AG10803 (cell line): ENCODE data around the gene HYOU1.
"Not testable (repeated sequence)": the region's sequence is repeated elsewhere in the genome, so short reads cannot be mapped to it uniquely, and the experiment has no call there.

Experiments used
- DNase-seq: peaks from one replicate; pipeline ENCODE4 v3.0.0; 2010; ENCODE audit warnings: low read depth
- H3K4me3 ChIP-seq: 2 replicates; pipeline ENCODE4 v1.5.1; 2011; ENCODE audit warnings: mild to moderate bottlenecking, low read length, control low read depth
- TF ChIP-seq, protein P1 (sequence below): conservative IDR thresholded peaks from 2 replicates; pipeline ENCODE4 v1.5.1; 2011; ENCODE audit warnings: mild to moderate bottlenecking, low read length, control low read depth, inconsistent platforms

HYOU1 gene

DNA sequence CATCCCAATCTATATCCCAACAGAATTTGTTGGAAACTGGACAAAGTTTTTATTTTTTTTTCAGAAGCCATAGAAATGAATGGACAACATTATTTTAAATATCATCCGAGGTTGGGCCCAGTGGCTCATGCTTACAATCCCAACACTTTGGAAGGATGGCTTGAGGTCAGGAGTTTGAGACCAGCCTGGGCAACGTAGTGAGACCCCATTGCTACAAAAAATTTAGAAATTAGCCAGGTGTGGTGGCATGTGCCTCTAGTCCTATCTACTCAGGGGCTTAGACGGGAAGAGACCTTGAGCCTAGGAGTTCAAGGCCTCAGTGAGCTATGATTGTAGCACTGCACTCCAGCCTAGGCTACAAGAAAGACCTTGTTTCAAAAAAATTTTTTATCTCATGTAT lies 22.2 kb downstream of the HYOU1 start:
- DNase-seq, result no peak
- no peak overlapping the region for H3K4me3 ChIP-seq
- TF ChIP-seq, protein P1, sequence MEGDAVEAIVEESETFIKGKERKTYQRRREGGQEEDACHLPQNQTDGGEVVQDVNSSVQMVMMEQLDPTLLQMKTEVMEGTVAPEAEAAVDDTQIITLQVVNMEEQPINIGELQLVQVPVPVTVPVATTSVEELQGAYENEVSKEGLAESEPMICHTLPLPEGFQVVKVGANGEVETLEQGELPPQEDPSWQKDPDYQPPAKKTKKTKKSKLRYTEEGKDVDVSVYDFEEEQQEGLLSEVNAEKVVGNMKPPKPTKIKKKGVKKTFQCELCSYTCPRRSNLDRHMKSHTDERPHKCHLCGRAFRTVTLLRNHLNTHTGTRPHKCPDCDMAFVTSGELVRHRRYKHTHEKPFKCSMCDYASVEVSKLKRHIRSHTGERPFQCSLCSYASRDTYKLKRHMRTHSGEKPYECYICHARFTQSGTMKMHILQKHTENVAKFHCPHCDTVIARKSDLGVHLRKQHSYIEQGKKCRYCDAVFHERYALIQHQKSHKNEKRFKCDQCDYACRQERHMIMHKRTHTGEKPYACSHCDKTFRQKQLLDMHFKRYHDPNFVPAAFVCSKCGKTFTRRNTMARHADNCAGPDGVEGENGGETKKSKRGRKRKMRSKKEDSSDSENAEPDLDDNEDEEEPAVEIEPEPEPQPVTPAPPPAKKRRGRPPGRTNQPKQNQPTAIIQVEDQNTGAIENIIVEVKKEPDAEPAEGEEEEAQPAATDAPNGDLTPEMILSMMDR, result no peak

DNA sequence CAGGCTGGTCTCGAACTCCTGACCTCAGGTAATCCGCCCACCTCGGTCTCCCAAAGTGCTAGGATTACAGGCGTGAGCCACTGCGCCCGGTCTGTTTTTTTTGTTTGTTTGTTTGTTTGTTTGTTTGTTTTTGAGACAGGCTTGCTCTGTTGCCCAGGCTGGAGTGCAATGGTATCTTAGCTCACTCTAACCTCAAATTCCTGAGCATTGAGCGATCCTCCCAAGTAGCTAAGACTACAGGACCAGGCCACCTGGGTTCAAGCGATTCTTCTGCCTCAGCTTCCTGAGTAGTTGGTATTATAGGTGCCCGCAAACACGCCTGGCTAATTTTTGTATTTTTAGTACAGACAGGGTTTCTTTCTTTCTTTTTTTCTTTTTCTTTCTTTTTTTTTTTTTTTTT lies 23.6 kb downstream of the HYOU1 start:
- peak; percentile 25 for DNase-seq
- not testable (repeated sequence) for H3K4me3 ChIP-seq

DNA sequence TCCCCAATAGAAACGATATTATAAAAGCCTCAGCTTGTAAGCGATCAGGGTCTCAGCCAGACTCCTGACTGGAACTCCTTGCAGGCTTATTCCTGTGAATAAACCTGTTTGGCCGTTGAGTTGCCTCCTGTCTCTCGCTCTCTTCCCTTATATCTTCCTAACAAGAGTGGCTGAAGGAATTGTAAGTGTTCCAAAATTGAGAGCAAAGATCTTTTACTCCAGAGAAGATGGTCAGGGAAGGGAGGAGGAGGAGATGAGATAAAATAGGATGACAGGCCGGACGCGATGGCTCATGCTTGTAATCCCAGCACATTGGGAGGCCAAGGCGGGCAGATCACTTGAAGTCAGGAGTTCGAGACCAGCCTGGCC lies 25.1 kb downstream of the HYOU1 start:
- TF ChIP-seq, protein P1, result no peak
- DNase-seq, result no peak
- no peak overlapping the region for H3K4me3 ChIP-seq

DNA sequence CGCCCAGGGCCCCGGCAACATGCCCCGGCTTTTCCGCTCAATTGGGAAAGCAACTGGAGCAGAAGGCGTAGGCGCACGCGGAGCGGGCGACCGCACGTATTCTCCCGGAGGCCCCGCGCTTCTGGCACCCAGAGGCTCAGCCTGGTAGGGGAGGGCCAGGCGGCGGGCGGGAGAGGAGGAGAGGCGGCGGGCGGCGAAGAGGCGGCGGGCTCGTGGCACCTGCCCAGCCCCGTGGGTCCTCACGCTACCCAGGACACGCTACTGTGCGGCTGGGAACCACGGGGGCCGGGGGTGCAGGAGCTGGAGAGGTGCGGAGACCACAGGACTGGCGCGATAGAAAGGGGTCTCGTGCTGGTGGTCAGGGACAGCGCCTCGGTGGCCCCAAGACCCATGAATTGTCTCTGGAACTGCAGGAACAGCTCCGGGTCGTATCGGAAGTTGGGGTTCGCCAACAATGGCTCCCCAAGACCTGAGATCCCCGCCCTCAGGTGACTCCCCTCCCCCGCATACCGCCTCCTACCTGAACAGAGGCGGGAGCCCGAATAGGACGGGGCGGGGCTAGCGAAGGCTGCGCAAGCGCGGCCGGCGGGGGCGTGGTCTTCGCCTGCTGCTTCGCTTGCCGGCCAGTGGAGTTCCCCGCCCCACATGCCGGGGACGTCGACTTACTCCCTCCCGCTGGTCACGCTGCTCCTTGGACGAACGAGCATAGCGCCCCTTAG lies 26.5 kb downstream of the HYOU1 start, which contains the start of gene SLC37A4:
SLC37A4 (minus strand) TSS at position 549 of the 719 bp plus-strand sequence.
- DNase-seq, result peak; percentile 98
- TF ChIP-seq, protein P1, result no peak
- peak within 1 kb of the TSS; percentile 88 for H3K4me3 ChIP-seq

DNA sequence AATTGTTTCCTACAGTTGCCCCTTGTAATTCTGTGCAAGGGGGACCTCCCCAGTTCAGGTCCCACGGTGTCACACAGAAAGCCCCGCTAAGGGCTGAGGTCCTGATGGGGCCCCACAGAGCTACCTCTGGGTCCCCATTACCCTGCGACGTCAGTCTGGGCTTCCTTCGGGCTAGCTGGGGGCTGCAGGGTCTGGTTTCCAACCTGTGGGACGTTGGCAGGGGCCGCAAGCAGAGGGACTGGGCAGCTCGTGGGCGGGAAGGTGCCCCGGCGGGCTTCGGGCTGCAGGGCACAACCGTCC lies 27.0 kb downstream of the HYOU1 start:
- TF ChIP-seq, protein P1, result no peak
- DNase-seq, result no peak
- peak overlapping the region; percentile 88 for H3K4me3 ChIP-seq

DNA sequence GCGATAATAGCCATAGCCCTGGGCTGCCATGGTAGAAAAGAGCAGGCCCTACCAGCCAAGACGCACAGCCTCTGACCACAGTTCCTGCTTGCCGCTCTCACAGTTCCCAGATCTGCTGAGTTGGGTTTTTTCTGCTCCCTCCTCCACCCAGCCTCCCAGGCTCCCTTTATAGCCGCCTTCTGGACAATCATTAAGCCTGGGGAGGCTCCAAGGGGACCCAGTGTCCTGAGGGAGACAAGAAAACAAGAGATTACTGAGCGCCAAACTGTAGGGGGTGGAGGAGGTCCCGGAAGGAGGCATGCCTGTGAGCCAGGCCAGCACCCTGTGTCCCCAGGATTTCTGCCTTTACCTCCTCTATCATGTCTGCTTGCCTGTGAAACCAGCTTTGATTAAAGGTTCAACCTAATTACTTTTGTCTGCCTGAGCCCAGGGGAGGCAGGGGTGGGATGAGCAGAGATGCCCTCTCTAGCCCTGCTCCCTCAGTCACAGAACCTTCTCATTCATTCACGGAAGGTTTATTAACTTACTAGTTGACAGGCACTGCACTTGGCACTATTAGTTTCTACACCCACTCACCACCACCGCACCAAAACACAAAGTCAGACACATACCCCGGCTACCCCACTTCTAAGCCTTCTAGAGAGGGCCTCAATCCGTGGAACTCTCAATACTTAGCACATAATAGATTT lies 27.5 kb downstream of the HYOU1 start:
- TF ChIP-seq, protein P1, result no peak
- DNase-seq, result no peak
- H3K4me3 ChIP-seq, result no peak overlapping the region

DNA sequence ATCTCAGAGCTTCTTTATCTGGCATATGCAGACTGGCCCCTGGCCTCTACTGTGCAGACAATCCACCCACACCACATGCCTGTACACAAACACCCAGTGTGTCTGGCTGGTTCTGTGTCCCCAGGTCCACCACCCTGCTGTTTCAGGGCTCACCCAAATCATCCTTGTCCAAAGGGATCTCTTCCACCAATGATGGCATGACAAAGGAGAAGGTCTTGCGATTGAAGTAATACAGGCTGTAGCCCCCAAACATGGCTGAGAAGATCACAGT lies 28.0 kb downstream of the HYOU1 start:
- TF ChIP-seq, protein P1, result no peak
- DNase-seq, result no peak
- no peak overlapping the region for H3K4me3 ChIP-seq
